Activated CD4-positive, alpha-beta T cell treated with anti-CD3 and anti-CD28 coated beads for 1 hour (primary cell): Measurements from ENCODE around the gene GRIK5.
"Not testable (repeated sequence)": the region's sequence is repeated elsewhere in the genome, so short reads cannot be mapped to it uniquely, and the experiment has no call there.

Experiments used
- DNase-seq: peaks from one replicate; pipeline ENCODE4 v3.0.0-alpha.2; 2020

GRIK5 gene

GRCh38 chr19:42069619-42070351 is at the start of gene GRIK5:
Gene GRIK5 (minus strand): TSS chr19:42070206. CDS start chr19:42065770, 4,436 bp downstream.
- DNase-seq: no peak

DNA sequence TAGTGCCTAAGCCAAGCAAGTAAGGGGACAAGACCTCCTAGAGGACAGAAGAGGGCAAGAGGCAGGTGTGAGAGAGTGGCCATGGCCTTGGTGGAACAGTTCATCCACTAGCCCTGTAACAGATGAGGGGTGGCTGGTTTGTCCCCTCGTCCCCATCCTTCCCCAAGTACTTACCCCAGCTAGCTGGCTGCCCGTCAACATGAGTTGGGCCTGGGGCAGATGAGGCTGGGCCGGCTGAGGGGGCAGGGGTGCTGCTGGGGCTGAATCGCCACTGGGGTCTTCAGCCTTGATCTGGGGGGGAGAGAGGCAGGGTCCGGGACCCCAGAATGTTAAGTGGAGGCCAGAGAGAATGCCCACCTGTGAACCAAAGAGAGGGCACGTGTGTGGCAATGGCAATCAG is 47.1 kb upstream of the GRIK5 start:
- no peak for DNase-seq

DNA sequence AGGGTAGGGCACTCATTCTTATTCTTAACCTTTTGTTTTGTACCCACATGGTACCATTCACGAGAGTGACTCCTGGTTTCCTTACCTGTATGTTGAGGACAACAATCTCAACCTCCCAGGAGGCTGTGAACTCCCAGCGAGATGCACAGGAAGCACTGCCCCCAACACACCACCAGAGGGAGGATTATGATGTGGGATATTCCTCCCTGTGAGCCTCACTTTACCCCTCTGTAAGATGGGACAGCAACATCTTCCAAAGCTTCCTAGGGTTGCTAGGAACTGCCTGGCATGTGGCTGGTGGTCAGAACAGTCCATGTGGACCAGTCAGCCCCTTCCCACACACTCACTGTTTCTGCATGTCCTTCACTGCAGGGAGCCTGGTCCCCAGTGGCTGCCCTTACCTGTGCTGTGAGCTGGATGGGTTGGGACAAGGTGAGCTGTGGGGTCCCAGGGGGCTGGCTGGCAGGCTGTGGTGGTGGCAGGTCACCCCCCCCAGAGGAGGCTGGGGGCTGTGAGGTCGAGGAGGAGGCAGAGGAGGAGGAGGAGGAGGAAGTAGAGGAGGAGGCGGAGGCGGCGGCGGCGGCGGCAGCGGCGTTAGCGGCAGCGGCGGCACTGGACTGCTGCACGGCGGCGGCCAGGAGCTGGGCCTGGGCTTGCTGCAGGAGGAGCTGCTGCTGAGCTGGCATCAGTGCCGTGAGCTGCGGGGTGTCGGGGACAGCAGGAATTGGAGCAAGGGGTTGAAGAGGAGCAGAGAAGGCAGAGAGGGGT is 46.5 kb upstream of the GRIK5 start:
- no peak for DNase-seq

DNA sequence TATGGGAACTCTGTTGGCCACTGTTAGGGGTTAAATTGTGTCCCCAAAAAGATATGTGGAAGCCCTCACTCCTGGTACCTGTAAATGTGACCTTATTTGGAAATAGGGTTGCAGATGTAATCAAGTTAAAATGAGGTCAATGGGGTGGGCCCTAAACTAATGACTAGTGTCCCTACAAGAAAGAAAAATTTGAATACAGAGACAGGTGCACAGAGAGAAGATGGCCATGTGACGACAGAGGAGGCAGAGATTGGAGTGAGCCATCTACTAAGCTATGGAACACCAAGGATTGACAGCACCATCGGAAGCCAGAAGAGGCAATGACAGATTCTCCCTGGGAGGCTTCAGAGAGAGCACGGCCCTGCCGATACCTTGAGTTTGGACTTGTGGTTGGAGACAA is 45.7 kb upstream of the GRIK5 start:
- DNase-seq: no peak

GRCh38 chr19:42115219-42115618 is 45.2 kb upstream of the GRIK5 start:
- DNase-seq: no peak

- DNase-seq: no peak
These were observed 44.4 kb upstream of the GRIK5 start for GRCh38 chr19:42114412-42114811.

DNA sequence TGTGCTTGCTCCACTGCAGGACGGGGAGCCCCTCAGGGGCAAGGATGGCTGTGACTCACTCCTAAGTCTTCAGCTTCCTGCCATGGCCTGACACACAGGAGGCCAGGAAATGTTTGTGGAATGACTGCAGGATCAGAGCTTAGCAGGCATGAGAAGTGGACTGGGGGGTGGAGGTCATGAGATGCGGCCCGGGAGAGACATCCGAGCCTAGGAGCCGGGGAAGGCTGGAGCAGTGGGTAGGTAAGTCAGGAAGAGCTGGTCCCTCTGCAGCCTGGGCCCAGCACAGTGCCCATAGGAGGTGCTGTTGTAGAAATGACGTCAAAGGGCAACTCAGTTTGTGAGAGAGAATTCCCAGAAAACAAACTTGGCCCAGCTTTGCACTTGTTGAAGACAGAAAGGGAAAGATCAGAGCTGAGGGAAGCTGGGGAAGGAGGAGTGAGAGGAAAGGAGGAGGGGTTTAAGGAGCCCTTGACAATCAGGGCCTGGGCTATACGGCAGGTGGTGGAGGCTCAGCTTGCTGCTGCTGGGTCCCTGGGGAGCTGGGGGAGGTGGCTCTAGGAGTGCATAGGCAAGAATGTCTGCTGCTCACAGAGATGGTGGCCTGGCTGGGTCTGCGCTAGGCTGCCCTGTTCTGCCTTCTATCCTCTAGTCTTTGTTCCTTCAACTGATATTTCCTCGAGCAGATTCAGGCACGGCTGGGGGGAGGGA is 43.8 kb upstream of the GRIK5 start:
- DNase-seq: no peak

GRCh38 chr19:42111811-42112210 is 41.8 kb upstream of the GRIK5 start:
- no peak for DNase-seq

GRCh38 chr19:42111384-42111783 is 41.4 kb upstream of the GRIK5 start:
- DNase-seq: no peak

- no peak for DNase-seq
These were observed 40.7 kb upstream of the GRIK5 start for GRCh38 chr19:42110658-42111057.

GRCh38 chr19:42109896-42110295 is 39.9 kb upstream of the GRIK5 start:
- DNase-seq: no peak

DNA sequence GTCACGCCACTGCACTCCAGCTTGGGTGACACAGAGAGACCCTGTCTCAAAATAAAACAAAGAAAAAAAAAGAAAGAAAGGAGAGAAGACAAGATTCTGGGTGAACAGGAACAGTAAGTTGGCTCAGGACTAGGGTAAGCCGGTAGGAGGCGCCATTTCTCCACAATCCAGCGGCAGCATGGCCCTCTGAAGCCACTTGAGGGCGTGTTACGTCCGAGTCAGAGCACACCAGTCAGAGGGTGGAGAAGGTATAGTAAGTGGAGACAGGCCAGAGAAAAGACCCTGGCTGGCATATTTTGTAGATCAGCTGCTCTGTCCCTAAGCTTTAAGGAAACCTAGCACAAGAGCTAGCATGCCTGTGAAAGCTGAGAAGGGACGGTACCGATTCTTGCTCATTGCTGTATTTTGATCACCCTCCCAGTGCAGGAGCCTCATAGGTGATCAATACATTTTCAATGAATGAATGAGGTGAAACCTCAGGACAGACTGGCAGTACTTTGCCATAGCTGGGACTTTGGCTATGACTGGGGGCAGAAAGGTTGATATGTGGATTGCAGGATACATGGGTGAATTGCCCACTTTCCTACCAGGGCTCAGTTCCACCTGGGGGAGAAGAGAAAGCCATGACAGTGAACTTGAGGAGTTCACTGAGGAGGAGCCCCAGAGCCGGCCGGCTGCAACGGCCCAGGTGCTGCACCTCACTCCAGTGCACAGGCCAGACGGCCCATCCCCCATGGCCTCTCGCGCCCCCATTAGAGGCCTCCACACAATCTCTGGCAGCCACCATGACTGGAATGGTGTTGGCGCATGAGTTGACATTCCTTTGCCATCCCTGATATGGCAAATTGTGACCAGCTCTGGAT is 38.8 kb upstream of the GRIK5 start:
- peak; percentile 82 for DNase-seq

DNA sequence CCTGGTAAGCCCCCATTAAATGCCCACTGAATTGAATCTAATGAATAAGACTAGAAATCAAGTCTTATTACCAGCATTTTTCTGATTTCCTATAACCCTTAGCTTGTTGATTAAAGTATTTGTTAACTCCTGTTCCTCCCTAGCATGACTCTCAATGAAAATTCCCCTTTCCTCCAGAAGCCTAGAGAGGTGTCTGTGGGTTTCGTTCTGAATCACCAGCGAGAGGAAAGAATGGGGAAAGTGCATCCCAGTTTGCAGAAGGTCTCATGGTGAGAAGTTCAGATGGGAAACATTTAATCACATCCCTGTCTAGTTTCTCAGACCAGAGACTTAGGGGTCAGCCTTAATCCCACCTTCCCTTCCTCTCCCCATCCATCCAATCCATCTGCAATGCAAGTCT is 35.4 kb upstream of the GRIK5 start:
- DNase-seq: no peak

- no peak for DNase-seq
These were observed 32.9 kb upstream of the GRIK5 start for GRCh38 chr19:42102877-42103276.

GRCh38 chr19:42100241-42100640 is 30.2 kb upstream of the GRIK5 start:
- DNase-seq: not testable (repeated sequence)

GRCh38 chr19:42099336-42099925 is 29.4 kb upstream of the GRIK5 start:
- DNase-seq: no peak

DNA sequence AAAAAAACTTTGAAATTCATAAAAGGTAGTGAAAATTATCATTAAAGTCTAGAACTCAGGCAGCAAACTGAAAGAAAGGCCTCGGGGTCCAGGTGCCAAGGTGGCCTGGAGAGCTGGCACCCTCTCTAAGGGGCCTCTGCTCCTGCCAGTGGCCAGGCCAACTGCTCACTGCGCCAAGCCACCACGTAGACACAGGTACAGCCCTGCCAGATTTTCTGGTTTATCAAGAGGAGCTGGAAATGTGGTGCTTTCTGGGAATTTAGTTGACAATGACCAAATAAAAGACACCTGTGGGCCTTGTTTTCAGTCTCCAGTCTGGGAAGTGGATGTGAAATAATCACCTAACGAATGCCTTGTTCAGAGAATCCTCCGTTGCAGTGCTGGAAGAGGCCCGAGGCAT is 28.8 kb upstream of the GRIK5 start:
- DNase-seq: no peak

GRCh38 chr19:42097461-42097860 is 27.5 kb upstream of the GRIK5 start:
- no peak for DNase-seq

GRCh38 chr19:42096255-42096837 is 26.3 kb upstream of the GRIK5 start:
- no peak for DNase-seq

GRCh38 chr19:42095814-42096230 is 25.8 kb upstream of the GRIK5 start:
- no peak for DNase-seq

- no peak for DNase-seq
These were observed 25.3 kb upstream of the GRIK5 start for GRCh38 chr19:42095142-42095813.
